Left lobe of liver (tissue), 2 donors: ENCODE data around the gene ATP12A. TPM values are rescaled to one million over a fixed set of nuclear protein-coding genes. Genes with fewer than 3 reads are reported as not detected.

Experiments used
- ATAC-seq: fragments of 200-7000 bp; cut with Tn5 transposase; one replicate; pipeline ENCODE4 v1.9.1; 2020; ENCODE audit warnings: mild to moderate bottlenecking, moderate library complexity
- DNase-seq: peaks from one replicate; pipeline ENCODE4 v3.0.0-alpha.2; 2020; ENCODE audit warnings: low spot score
- total RNA-seq: library from RNA; stranded (reverse); gene quantifications from one replicate; pipeline ENCODE4 v1.2.1, GENCODE V29; 2021
- donor health status: DM: no; HTN: no; CAD: no; lungs with moderate emphysema.
- donor health status: DM: no; HTN: yes; CAD: no.

The ATP12A gene
- total RNA-seq, 1 donor from 2014 or later: not detected

GRCh38 chr13:24759197-24759596 is 79.0 kb downstream of the ATP12A start:
- no peak for DNase-seq
- ATAC-seq: no peak

Other genes with a start within 250 kb of the ATP12A start
- gene PARP4, start 167.6 kb upstream of the ATP12A start, total RNA-seq: 23.1 TPM
- gene RNF17, start 83.8 kb downstream of the ATP12A start, total RNA-seq: 0.33 TPM